GDM1 (cell line): ENCODE data around the gene PTGDR2.

Experiments
- DNase-seq: peaks from one replicate; lab custom pipeline; 2025; lab: John Stamatoyannopoulos, UW

PTGDR2 gene

DNA sequence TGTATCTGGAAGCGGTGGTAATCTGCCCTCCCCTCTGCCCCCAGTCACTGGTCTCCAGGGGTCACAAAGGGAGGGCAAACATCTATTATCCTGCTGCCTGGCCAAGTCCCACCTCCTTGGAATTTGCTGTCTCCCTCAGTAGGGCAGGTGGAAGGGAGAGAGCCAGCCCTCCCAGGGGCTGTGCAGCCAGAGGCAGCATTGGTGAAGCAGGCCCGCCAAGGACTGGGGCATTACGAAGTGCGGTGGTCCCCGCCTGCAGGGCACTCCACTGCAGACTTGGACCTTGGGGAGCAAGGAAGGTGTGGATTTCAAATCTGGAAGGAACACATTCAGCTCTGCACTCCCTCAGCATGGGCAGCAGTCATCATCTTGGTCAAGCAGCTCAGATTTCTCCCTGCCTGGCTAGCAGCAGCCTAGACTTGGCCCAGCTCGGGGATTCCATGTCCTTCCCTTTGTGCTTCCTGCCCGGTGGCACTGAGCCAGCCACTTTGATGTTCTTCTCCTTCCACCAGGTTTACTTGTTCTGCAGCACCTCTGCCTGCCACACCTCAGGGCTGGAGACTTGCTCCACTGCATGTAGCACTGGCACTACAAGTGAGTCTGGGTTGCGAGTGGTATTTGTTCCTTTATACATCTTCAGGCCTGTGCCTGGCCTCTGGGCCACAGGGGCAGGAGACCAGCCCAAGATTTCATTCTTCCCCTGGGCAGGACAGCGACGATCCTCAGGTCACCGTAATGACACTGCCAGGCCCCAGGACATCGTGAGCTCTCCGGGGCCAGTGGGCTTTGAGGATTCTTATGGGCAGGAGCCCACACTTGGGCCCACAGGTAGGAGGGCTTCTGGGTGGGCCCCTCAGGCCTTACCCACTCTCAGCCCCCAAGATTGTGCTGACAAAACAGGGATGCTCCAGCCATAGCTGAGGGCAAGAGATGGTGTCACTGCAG, 18.9 kb upstream of the PTGDR2 start:
- no peak for DNase-seq

DNA sequence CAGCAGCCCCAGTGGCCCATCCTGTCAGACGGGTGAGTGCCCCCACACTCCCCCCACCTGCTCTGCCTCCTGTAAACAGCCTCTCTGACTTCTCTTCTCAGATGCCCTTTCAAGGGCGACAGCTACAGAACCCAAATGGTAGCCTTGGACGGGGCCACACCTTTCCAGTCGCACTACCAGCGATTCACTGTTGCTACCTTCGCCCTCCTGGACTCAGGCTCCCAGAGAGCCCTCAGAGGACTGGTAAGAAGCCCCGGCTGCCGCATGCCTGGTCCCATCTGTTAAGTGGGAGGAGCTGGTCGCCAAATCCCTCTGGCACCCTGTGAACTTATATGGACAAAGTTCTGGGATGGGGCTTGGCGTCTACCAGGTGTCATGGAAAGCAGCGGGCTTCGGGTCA, 17.8 kb upstream of the PTGDR2 start:
- DNase-seq: no peak

DNA sequence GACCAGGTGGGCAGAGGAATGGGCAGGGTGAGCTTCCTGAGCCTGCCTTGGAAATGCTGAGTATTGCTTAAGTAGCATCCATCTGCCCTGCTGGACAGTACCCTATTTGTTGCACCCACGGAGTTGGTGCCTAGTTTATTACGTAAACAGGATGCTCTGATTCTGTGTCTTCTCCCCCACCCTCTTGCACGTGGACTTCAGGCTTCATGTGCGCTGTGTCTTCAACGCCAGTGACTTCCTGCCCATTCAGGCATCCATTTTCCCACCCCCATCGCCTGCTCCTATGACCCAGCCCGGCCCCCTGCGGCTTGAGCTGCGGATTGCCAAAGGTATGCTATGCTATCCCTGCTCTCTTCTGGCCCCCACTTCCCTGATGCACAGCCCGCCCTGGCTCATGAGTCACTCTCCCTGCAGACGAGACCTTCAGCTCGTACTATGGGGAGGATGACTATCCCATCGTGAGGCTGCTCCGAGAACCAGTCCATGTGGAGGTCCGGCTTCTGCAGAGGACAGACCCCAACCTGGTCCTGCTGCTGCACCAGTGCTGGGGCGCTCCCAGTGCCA, 17.3 kb upstream of the PTGDR2 start:
- no peak for DNase-seq

DNA sequence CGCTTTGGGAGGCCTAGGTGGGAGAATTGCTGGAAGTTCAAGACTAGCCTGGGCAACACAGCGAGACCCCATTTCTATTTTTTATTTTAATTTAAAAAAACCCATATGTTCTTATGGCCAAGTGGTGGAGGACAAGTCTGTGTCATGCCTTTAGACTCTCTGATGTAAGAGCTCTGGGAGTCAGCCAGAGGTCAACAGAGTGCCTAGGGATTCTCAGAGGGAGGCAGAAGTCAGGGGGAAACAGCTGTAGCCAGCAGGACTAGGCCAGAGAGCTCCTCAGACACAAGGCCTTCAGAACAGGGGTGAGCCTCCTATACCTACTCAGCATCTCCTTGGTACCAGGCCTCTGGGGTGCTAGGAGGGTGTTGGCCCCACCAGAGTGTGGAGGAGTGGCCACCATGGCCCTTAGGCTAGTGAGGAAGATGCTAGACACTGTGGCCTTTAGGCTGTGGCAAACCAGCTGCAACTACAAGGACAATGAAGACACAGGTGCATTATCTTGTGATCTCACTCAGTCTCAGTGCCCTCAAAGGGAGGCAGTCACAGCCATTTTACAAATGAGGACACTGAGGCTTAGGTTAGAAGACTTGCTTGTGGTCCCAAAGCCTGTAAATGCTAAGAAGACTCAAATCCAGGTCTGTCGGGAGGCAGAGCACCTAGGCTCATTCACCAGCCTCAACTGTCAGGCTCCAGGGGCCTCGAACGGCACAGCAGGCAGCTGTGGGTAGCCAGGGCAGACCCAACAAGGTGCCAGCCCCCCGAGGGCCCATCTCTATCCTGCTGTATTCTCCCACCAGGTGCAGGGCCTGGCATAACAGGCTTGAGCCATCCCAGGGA, 16.6 kb upstream of the PTGDR2 start:
- no peak for DNase-seq

DNA sequence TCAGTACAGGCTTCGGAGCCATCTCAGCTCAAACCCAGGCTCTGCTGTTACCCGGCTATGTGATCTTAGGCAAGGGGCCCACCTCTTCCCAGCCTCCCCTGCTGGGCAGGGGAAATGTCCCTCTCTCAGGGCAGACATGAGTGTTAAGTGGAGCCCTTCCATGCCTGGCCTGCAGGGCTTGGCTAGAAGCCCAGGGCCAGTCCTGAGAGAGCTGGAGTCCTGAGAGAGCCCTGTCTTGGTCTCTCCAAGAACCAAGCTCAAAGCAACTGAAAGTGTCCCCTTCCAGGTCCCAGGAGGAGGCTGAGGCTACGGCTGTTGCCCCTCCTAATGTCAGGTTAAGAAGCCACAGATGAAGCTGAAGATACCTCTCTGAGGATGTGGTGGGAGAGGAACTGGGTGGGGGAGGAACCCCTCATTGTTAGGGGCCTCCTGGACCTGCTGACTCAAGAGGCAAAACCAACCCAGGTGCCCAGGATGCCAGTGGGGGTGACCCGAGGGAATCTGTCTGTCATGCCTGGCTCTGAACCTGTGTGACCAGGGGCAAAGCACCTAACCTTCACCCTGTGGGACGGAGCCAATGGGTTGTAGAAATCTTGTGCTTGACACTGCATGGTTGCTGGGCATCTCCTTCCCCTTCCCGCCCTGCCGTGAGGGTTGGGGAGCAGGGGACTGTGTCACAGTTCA, 15.8 kb upstream of the PTGDR2 start:
- no peak for DNase-seq

DNA sequence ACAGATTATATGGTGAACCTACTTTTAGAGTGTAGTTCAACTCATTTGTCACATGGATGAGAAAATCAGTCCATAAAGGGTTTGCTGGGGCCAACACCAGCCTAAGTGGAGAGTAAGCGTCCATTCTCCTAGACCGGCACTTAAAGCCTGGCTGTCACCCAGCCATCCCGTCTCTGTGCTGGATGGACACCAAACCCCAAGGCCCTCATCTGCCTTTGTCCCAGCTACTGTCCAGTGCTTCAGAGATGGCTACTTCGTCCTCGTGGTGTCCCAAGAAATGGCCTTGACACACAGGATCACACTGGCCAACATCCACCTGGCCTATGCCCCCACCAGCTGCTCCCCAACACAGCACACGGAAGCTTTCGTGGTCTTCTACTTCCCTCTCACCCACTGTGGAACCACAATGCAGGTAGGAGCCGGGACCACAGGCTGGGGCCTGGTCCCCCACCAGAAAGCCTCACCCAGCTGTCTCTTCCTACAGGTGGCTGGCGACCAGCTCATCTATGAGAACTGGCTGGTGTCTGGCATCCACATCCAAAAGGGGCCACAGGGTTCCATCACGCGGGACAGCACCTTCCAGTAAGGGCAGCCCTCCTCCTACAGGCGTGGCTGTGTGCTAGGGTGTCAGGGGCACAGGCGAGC, 15.1 kb upstream of the PTGDR2 start:
- DNase-seq: no peak

DNA sequence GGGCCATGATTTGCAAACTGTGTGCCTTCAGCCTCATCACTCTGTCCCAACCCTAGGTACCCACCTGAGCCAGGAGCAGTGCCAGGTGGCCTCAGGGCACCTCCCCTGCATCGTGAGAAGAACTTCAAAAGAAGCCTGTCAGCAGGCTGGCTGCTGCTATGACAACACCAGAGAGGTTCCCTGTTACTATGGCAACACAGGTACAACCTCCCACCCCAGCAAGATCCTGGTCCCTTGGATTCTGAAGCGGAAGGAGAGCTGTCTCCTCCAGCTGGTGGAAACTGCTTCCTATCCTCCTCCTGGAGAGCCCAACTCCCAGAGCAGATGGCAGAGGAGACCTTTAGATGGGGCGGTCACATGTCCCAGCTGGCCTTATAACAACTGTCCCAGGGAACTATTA, 14.5 kb upstream of the PTGDR2 start:
- DNase-seq: no peak

DNA sequence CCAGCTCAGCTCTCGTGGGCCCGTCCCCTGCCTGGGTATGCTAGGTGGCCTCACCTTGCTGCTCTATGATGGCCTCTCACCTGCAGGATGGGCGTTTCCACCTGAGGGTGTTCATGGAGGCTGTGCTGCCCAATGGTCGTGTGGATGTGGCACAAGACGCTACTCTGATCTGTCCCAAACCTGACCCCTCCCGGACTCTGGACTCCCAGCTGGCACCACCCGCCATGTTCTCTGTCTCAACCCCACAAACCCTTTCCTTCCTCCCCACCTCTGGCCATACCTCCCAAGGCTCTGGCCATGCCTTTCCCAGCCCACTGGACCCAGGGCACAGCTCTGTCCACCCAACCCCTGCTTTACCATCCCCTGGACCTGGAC, 13.7 kb upstream of the PTGDR2 start:
- no peak for DNase-seq

DNA sequence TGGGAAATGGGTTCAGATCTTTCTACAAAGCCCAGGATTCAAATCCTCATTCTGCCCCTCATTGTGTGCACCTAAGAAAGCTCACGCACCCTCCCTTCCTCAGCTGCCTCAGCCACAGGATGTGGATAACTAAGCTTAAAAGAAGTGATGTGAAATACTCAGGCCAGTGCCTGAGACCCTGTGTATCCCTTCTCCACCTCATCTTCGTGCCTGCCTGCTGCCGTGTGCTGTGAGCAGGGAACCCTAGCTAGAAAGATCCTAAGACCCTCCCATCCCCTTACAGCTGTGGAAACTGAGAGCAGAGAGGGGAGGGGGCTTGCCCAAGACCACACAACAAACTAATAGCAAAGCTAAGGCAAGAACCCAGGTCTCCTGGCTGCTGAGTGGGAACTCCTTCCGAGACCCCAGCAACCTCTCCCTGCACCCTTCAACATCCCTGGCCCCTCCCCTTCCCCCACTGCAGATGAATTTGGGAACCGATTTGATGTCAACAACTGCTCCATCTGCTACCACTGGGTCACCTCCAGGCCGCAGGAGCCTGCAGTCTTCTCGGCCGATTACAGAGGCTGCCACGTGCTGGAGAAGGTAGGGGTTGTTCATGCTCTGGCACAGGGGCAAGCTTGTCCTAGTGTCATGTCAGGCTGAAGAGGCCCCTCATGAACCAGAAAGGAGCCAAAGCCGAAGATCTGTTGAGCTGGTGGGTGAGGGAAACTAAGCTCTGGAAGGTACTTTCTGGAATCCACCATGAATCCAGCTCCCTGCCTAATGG, 13.1 kb upstream of the PTGDR2 start:
- DNase-seq: no peak

DNA sequence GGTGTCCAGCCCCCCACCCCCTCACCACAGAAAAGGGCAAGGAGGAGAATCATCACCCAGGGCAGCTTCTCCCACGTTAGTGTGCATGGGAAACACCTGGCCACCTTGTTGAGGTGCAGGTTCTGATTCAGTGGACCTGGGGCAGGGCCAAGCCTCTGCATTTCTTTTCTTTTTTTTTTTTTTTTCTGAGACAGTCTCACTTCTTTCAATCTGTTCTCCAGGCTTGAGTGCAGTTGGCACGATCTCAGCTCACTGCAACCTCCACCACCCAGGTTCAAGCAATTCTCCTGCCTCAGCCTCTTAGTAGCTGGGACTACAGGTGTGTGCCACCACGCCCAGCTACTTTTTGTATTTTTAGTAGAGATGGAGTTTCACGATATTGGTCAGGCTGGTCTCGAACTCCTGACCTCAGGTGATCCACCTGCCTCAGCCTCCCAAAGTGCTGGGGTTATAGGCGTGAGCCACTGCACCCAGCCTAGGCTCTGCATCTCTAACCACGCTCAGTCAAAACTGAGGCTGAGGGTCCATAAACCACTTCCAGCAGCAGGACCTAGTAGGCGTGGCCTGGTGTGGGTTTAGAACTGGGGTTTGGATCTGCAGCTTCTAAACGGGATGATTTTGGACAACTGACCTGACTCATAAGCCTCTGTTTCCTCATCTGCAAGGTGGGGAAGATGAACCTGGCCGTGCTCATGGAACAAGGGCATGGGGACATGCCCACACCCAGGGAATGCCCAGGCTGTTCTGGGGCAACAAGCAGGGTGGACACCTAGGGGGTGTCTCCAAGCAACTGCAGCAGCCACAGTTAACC, 12.3 kb upstream of the PTGDR2 start:
- DNase-seq: no peak

DNA sequence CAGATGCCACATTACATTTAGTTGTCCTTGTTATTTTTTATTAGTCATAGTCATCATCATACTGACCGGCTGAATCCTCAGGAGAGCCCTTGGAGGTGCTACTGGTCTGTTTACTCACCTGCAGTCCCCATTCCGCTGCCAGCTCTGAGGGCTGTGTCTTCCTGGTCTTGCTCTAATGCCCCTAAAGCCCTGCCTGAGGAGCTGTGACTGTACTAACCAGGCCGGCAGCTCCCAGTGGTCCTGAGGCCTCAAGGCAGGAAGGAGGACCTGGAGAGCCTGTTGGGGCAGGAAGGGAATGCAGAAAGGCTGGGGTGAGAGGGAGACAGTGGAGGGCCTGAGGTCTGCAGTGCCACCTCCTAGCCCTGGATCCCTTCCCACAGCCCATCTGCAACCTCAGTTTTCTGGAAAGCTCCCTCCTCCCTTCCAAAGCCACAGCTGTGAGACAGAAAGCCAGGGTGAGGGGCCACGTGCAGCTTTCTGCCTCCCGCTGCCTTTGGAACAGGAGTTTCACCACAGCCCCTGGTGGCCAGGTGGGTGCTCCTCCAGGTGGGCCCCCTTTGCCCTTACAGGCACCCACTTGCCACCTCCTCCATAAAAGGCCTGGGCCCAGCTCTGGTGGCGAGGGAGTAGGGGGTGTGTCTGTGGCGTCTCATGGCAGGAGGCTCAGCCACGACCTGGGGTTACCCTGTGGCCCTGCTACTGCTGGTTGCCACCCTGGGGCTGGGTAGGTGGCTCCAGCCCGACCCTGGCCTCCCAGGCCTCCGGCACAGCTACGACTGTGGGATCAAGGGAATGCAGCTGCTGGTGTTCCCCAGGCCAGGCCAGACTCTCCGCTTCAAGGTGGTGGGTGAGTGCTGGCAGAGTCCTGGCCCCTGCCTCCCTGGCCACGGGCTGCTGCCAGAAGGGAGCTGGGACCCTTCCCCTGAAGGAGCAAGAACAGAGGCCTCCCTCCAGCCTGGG, 11.4 kb upstream of the PTGDR2 start, which contains the start of gene ZP1:
Gene ZP1 (plus strand): TSS at position 632 of the 960 bp plus-strand sequence. CDS start 20 bp downstream, at position 652.
- no peak for DNase-seq

DNA sequence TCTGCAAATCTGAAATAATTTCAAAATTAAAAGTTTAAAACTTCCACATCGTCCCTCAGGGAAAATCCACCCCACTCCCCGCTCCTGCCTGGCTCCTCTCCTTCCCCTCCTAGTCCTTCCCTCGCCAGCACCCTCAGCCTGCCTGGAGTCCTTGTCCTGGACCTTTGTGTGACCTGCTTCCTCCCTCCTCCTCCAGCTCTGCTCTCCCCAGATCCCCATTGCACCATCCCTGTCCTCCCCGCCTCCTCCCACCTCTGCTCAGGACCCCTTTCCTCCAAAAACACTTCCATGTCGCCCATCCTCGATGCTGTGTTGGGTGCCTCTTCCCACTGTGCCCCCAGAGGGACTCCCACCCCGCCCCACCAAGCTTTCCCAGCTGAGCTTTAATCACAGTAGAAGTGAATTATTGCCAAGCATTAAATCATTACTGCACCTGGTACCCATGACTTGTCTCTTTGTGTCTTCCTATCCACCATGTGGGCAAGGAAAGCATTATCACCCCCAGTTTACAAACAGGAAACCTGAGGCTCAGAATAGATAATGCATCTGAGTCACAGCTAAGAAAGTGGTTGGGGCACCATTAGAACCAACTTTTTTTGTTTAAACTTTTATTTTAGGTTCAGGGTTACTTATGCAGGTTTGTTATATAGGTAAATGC, 9.2 kb upstream of the PTGDR2 start:
- no peak for DNase-seq

DNA sequence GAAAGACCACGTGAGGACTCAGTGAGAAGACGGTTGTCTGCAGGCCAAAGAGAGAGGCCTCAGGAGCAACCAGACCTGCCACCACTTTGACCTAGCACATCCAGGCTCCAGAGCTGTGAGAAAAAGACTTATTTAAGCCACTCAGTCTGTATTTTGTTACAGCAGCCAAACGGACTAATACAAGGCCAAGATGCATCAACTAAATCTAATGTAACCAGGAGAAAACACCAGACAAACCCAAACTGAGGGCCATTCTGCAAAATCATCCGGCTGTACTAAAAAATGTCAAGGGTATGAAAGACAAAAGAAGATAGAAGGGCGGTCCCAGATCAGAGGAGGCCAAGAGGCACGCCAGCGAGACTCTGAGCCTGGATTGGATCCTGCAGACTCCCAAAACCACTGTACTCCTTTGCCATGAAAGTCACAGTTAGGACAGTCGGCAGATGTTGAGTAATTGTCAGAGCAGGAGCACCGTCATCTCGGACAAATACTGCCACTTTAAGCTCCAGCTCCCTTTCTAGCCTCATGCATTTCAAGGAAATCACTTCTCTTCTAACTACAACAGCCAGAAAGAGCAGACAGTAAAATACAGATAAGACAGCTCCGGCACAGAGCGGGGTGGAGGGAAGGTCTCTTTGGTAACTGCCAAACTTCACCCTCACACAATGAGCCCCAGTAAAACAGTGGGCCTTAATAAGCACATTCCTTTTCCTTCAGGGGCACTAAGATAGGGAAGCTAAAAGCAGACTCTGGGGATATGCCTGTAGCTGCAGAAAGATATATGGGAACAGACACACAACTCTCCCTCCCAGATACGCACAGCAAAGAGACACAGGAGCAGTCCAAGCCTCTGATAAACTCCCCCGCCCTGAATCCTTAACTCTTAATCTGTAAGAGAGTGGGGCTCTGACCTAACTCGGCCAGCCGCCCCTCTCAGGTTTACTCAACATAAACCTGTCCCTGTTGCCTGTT, 8.1 kb upstream of the PTGDR2 start:
- no peak for DNase-seq

DNA sequence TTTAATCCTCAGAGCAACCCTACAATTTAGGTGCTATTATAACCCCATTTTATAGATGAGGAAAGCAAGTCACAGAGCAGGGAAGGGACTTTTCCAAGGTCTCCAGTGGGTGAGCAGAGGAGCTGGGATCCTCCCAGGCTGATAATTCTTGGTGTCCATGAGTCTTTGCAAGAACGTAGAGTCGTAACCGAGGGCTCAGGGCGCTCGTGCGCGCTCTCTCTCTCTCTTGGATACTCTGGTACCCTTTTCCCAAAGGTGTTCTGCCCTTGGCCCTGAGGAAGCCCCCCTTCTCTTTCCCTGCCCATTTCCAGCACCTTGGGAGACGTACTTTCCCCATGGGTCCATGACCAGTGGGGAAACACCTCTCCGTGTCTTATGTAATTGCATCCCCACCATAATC, 6.4 kb upstream of the PTGDR2 start:
- DNase-seq: no peak

DNA sequence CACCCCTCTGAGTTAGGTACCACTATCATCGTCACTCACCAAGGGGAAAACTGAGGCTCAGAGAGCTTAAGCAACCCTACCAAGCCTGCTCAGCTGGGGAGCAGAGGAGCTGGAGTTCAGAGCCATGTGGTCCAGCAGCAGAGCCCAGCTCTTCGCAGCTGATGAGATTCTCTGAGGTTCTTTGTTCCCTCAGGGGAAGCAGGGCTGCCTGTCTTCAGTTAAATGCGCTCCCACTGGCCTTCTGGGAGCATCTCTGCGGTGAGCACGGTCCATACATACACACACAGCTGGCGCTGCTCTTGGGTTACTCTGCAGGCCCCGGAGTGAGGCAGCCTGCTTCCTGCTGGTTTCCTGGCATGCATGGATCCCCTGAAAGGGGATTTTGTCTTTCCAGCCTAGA, 5.2 kb upstream of the PTGDR2 start:
- no peak for DNase-seq

DNA sequence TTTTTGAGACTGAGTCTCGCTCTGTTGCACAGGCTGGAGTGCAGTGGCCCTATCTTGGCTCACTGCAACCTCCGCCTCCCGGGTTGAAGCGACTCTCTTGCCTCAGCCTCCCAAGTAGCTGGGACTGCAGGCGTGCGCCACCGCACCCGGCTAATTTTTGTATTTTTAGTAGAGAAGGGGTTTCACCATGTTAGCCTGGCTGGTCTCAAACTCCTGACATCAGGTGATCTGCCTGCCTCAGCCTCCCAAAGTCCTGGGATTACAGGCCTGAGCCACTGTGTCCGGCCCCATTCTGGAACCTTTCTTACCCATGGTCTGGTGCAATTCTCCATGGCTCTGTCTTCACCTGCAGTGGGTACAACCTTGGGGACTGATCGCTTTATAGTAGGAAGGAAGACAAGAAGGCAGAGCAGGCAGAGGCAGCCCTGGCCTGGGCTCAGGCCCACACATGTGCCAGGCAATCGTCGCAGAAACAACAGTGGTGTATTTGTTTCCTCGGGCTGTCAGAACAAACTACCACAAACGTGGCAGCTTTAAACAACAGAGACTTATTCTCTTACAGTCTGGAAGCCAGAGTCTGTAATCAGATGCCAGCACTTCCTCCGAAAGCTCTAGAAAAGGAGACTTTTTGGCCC, 4.0 kb upstream of the PTGDR2 start:
- DNase-seq: no peak
